HK-2 (cell line): ENCODE results near the gene ZBTB16.

Experiments
- DNase-seq: peaks from one replicate; pipeline ENCODE4 v3.0.0-alpha.2; 2018; ENCODE audit not compliant: unreplicated experiment

The ZBTB16 gene

DNA sequence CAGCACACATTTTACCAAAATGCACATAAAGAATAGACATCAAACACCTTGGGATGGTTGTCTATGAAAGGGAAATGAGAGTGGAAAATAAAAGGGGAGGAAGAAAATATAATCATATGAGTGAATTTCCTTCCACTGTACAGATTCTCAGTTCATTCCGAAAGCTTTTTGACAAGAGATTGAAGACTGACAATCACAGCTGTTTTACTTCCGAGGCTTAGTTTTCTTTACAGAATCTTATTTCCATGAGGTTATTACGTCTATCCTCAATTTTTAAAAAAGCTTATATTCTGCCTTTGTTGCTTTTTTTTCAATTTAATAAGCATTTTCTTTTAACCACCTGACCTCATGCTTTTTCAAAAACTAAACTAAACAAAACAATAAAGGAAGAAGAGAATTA, 223.9 kb downstream of the ZBTB16 start:
- no peak for DNase-seq

- no peak for DNase-seq
Measured at GRCh38 chr11:114284021-114284420, 224.5 kb downstream of the ZBTB16 start.

- no peak for DNase-seq
Measured at GRCh38 chr11:114284914-114285313, 225.4 kb downstream of the ZBTB16 start.

GRCh38 chr11:114285599-114285998, 226.1 kb downstream of the ZBTB16 start:
- no peak for DNase-seq

- DNase-seq, result no peak
Measured at GRCh38 chr11:114286229-114286628, 226.7 kb downstream of the ZBTB16 start.

GRCh38 chr11:114287154-114287553, 227.6 kb downstream of the ZBTB16 start:
- no peak for DNase-seq

GRCh38 chr11:114288136-114288535, 228.6 kb downstream of the ZBTB16 start:
- no peak for DNase-seq

DNA sequence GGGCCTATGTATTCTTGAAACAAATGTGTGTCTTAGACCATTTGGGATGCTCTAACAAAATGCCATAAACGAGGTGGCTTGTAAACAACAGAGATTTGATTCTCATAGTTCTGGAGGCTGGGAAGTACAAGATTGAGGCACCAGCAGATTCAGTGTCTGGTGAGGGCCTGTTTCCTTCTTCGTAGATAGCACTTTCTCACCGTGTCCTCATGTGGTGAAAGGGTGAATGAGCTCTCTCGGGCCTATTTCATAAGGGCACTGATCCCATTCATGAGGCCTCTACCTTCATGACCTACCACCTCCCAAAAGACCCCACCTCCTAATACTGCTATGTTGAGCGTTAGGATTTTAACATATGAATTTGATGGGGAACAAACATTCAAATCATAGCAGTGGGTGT, 230.3 kb downstream of the ZBTB16 start:
- DNase-seq, result no peak

DNA sequence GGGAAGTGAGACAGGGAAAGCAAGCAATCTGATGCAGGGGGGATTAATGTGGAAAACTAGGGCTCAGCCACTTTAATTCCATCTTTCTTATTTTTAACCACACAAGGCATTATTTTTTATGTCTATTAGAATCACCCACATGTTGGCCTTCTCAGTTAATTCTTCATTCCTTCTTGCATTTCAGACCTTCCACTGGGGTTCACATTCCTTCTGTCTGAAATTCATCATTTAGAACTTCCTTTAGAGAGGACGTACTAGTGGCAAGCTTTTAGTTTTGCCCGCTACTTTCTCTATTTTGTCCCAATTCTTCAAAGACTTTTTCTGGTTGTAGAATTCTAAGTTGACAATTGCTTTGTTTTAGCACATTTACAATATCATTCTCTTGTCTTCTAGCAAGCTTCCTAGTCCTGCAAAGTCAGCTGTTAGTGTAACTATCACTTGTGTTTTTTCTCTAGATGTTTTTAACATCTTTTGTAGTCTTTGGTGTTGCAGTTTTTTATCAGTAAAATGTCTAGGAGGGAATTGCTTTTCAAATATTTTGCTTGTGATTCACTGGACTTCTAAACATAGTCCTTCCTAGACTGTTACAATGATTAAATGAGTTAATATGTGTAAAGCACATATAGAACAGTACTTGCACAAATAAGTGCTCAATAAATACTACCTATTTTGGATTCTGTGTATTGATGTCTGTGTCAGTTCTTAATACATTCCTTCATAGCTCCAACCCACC, 231.2 kb downstream of the ZBTB16 start:
- no peak for DNase-seq

DNA sequence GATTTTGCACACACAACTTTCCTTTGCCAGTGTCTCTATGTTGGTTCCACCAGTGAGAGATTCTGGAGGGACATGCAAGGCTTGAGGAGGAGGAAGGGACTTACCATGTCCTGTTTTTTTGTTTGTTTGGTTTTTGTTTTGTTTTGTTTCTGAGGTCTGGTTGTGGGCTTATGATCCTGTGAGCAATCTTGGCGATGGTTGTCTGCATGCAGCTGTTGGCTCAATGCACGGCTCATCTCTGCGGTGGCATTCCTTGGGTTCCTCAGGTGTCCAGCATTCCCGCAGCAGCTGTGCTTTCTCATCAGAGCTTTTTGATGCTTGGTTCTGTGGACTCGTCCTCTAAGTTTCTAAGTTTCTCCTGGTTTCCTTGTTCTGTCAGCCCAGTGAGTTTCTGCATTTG, 231.9 kb downstream of the ZBTB16 start:
- DNase-seq, result no peak

GRCh38 chr11:114291842-114292680, 232.6 kb downstream of the ZBTB16 start:
- DNase-seq, result no peak

DNA sequence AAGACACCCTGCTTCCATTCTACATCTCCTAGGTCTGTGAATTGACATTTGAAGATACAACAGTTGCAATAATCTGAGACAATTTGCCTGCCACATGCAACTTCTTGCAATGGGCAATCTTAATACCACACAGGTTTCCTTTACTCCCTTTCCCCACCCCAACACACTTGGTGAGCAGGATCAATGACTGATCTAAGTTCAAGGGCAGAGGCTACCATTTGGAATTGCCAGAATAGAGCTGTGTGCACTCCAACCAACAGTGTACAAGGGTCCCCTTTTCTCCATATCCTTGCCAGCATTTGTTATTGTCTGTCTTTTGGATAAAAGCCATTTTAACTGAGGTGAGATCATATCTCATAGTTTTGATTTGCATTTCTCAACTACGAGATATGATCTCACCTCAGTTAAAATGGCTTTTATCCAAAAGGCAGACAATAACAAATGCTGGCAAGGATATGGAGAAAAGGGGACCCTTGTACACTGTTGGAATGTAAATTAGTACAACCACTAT, 233.7 kb downstream of the ZBTB16 start:
- DNase-seq, result no peak

- peak; percentile 78 for DNase-seq
Measured at GRCh38 chr11:114295676-114296604, 236.4 kb downstream of the ZBTB16 start, which contains the start of gene NNMT. Gene NNMT, plus strand, starts transcription at chr11:114296399. Its CDS starts 158 bp downstream, at chr11:114296557.

- DNase-seq, result no peak
Measured at GRCh38 chr11:114296605-114297372, 237.3 kb downstream of the ZBTB16 start.

DNA sequence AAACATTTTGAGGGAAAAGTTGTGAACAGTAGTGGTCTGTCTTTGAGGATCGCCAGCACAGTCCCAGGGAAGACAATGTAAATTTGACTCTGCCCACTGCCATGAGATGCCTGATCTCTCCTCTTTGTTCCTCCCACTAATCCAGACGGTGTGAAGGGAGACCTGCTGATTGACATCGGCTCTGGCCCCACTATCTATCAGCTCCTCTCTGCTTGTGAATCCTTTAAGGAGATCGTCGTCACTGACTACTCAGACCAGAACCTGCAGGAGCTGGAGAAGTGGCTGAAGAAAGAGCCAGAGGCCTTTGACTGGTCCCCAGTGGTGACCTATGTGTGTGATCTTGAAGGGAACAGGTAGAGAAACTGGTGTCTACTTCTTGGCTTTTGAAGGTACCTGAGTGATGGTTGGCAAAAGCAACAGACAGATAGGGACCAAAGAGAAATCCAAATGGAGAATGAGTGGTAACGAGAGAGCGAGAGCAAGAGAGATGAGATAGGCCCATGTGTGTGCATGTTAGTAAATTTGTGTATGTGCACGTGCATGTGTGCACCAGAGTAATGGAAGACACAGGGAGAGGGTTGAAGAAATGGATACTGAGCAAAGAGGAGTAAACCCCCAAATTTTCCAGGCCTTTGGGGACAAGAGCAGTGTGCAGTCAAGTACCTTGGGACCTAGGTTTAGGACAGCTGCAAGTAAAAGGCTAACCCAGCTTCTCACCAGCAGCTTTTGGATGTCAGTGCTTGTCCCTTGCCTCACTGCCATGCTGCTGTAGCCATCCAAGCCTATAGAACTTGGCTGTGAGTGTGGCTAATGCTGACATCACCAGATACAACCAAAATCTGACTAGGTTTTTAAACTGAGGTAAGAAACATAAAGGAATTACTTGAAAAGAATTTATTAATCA, 238.5 kb downstream of the ZBTB16 start:
- no peak for DNase-seq

- DNase-seq, result no peak
Measured at GRCh38 chr11:114298710-114299109, 239.2 kb downstream of the ZBTB16 start.
